ENCODE results near the gene CPN2.

The CPN2 gene

GRCh38 chr3:194326192-194326967 is 24.7 kb downstream of the CPN2 start:
- DNase-seq: no peak

GRCh38 chr3:194325424-194326153 is 25.5 kb downstream of the CPN2 start:
- no peak for DNase-seq

GRCh38 chr3:194324823-194325327 is 26.3 kb downstream of the CPN2 start:
- no peak for DNase-seq

DNA sequence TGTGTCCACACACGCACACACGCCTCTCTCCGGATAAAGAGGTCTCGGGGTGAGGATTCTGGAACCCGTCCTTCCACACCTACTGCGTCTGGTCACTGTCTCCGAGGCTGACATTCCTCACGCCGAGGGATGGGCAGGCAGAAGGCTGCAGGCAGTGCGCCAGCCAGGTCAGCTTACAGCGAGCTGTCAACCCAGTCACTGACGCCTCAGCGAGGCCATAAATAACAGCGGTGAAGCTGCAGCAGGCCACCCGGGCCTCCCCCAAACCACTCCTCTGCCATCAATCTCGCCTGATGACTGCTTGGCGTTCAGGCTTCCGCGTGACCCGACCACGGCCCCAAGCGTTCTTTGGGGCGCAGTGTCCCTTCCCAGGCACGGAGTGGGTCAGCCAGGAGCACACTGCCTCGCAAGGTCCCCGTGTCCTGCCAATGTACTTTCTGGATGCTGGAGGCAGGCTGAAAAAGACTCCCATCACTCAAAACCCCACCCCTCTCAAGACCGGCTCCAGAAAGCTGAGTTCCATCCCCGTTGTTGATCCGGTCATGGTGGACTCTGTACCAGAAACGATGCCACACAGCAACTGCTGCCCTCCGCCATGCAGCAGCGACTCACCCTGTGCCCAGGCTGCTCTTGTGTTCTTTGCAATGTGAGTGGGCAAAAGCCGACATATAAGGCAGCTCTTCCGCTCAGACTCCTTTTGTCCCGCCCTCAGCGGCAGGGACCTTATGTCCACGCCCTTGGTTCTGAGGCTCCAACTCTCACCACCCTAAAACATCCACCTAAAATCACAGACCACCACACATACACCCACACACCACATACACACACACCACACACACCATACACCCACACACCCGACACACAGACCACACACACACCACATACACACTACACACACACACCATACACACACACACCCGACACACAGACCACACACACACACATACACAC is 27.1 kb downstream of the CPN2 start:
- no peak for DNase-seq

DNA sequence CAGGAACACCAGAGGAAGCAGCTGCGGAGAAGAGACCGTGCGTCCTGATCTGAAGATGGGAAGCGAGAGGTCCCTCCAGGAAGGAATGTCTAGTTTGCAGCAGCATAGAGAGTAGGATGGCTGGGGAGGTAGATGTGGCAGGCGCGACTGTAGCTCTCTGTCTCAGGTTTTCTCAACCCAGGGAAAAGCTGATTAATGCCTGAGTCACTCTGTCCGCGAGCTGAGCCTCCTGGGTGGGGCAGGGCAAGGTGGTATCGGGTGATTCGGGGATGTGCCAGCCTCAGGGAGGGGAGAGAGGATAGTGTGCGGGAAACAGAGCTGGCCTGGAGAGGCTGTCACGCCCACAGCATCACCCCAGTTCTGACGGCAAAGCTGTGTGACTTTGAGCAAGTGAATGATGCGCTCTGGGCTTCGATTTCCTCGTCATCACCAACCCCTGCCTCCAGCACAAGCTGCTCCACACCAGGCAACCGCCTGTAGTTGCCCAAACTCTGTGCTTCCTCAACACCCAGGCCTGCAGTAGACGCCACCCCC is 28.4 kb downstream of the CPN2 start:
- DNase-seq: no peak

- no peak for DNase-seq
These were observed 29.2 kb downstream of the CPN2 start for GRCh38 chr3:194321693-194322640.

GRCh38 chr3:194320744-194321243 is 30.3 kb downstream of the CPN2 start:
- DNase-seq: no peak

GRCh38 chr3:194320100-194320499 is 31.0 kb downstream of the CPN2 start:
- DNase-seq: no peak

DNA sequence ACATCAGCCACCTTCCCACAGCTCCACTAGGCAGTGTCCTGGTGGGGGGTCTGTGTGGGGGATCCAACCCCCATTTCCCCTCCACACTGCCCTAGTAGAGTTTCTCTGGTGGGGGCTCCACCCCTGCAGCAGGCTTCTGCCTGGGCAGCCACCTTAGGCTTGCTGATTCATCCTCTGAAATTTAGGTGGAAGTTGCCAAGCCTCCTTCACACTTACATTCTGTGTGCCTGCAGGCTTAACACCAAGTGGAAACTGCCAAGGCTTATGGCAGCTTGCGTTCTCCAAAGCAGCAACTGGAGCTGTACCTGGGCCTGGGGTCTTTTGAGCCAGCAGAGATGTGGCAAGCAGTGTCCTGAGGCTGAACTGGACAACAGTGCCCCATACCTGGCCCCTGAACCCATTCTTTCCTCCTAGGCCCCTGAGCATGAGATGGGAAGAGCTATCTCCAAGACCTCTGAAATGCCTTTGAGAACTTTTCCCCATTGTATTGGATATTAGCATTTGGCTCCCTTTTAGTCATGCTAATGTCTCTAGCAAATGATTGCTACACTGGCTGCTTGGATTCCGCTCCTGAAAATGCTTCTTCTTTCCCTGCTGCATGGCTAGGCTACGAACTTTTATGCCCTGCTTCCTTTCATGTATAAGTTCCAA is 32.5 kb downstream of the CPN2 start:
- DNase-seq: no peak

- DNase-seq: no peak
These were observed 34.2 kb downstream of the CPN2 start for GRCh38 chr3:194316918-194317317.

- no peak for DNase-seq
These were observed 35.2 kb downstream of the CPN2 start for GRCh38 chr3:194315965-194316361.

GRCh38 chr3:194315088-194315964 is 35.8 kb downstream of the CPN2 start:
- peak; percentile 44 to 79 for DNase-seq

- DNase-seq: no peak
These were observed 36.6 kb downstream of the CPN2 start for GRCh38 chr3:194314388-194315068.

DNA sequence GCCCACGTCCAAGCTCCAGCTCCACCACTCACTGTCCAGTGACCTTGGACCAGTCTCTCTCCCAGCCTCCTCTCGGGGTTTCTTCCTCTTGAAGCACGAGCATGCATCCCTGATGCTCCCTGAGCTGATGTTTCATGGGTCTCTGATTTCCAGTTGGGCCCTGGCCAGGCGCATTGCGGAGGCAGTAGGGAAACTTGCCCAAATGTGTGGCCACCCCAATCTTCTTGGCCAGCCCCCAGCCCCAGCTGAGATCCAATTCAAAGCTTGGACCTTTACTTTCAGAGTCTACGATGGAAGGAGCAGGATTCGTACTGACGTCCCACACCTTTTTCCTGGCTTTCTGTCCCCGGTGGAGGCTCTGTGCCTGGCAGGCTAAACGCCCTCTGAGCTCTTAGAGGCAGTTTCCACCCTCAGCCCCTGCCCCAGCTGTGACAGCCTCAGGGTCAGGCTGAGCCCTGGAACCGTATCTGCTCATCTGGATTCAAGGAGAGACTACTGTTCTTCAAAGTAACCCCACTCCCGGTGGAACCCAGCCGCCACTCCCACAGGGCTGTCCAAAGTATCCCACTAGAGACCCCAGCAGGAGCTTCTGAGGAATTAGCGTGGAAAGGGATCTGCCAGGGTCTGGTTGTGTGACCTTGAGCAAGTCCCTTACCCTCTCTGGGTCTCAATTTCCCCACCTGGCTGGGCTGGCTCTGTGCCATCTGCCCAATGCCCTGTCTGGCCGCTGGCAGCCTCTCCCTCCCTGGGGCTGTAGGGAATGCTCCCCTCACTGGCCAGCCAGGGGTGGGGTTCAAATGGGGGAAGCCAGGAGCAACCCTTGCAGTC is 37.4 kb downstream of the CPN2 start:
- no peak for DNase-seq

DNA sequence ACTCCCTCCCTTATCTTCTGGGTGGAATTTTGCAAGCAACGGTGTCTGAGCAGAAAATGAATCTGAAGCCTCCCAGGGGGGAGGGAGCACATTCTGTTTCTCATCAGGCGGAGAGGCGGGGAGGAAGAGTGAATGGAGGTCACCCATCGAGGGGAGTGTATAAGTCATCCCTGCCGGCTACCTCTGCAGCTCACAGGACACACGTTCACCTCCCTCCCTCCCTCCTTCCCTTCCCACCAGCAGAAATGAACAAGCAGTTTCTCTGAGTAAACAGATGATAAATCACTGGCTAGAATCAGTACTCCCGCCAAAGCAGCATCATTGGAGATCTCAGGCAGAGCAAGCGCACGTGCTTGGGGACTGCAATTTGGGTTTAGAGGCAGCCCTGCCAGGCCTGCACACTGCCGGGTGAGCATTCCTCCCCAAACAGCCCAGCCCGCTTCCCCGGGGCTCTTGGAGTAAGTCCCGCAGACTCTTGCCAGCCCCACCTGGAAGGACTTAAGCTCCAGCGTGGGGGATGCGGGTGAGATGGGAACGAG is 38.3 kb downstream of the CPN2 start:
- DNase-seq: no peak

GRCh38 chr3:194312186-194312742 is 38.9 kb downstream of the CPN2 start:
- no peak for DNase-seq

GRCh38 chr3:194311000-194311399 is 40.1 kb downstream of the CPN2 start:
- DNase-seq: no peak

Data from hippocampal formation (tissue), 2 donors.